Left lobe of liver (tissue), 2 donors: ENCODE measurements around the gene HNRNPH2. TPM values are rescaled to one million over a fixed set of nuclear protein-coding genes. Genes with fewer than 3 reads are reported as not detected.

Experiments used
- ATAC-seq: fragments of 200-7000 bp; cut with Tn5 transposase; one replicate; pipeline ENCODE4 v1.9.1; 2020; ENCODE audit warnings: mild to moderate bottlenecking, moderate library complexity
- DNase-seq: peaks from one replicate; pipeline ENCODE4 v3.0.0-alpha.2; 2020; ENCODE audit warnings: low spot score
- total RNA-seq: library from RNA; stranded (reverse); gene quantifications from one replicate; pipeline ENCODE4 v1.2.1, GENCODE V29; 2021
- donor health status: DM: no; HTN: no; CAD: no; lungs with moderate emphysema.
- donor health status: DM: no; HTN: yes; CAD: no.

The HNRNPH2 gene
- total RNA-seq, 1 donor from 2014 or later, result 22.9 TPM

- DNase-seq, result peak; percentile 49
- ATAC-seq, result peak; percentile 64
Observed at GRCh38 chrX:101450961-101451360, 42.9 kb downstream of the HNRNPH2 start.

DNA sequence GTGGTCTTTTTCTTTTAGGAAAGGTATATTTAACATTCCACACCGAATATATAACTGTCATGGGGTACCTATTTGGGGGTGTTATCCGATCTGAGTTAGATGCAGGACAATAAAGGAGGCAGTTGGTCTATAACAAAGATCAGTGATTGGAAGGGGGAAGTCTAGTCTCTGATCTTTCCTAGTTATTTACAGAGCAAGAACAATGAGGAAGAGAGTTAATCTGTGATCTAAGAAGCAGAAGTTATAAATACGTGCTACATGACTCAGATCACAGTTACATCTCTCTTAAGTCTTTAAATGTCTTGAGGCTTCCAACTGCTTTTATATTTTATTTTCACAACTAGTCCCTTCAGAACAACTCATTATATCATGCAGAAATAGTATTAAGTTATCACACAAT lies 44.0 kb downstream of the HNRNPH2 start:
- ATAC-seq, result no peak

GRCh38 chrX:101460669-101461068 lies 52.6 kb downstream of the HNRNPH2 start:
- DNase-seq (no peak), ATAC-seq (no peak)

More for the DNA sequence above, 44.0 kb downstream of the HNRNPH2 start:
- DNase-seq, result no peak

DNA sequence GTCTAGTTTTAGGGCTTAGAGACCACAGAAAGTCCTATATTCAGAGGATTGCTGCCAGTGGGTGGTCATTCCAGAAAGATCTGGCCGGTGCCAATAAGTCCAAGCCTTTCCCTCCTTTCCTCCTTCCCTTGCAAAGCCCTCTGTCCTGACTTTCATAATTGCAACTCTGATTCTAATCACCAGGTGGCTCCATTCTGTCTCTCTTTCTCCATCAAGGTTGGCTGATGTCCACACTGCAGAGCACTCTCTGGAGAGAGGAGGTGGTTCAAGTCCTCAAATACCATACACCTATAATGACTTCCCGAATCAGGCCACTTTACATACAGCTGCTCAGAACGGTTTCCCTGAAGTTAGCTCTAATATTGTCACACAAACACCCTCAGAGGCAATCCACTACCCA lies 54.9 kb downstream of the HNRNPH2 start:
- DNase-seq, result no peak
- ATAC-seq, result peak; percentile 69

Other genes with a start within 250 kb of the HNRNPH2 start
- not detected for gene DRP2, start 188.4 kb upstream of the HNRNPH2 start, total RNA-seq
- 0.08 TPM for gene TAF7L, start 116.9 kb upstream of the HNRNPH2 start, total RNA-seq
- gene TIMM8A, start 59.5 kb upstream of the HNRNPH2 start, total RNA-seq, result 18.6 TPM
- 1.3 TPM for gene BTK, start 22.0 kb upstream of the HNRNPH2 start, total RNA-seq
- gene RPL36A, start 17.2 kb upstream of the HNRNPH2 start, total RNA-seq, result 39.4 TPM
- 8.2 TPM for gene GLA, start 297 bp upstream of the HNRNPH2 start, total RNA-seq
- 4.3 TPM for gene ARMCX4, start 77.2 kb downstream of the HNRNPH2 start, total RNA-seq
- 0.88 TPM for gene ARMCX1, start 142.3 kb downstream of the HNRNPH2 start, total RNA-seq
- gene ARMCX6, start 209.8 kb downstream of the HNRNPH2 start, total RNA-seq, result 8.8 TPM
- gene ARMCX3, start 214.9 kb downstream of the HNRNPH2 start, total RNA-seq, result 21.5 TPM